ENCODE data around the gene NCK2. TPM values are rescaled to one million over a fixed set of nuclear protein-coding genes. Genes with fewer than 3 reads are reported as not detected.

Gene NCK2
- total RNA-seq, 1 donor from 2014 or later = 45.9 TPM

GRCh38 chr2:105711394-105711793, 33.3 kb upstream of the NCK2 start:
- Histone ChIP-seq H3K4me1 (no peaks in the 10 kb centered on the region), H3K9me3 (no peaks in the 10 kb centered on the region), H3K4me3 (no peak overlapping the region), H3K27ac (no peak overlapping the region), H3K36me3 (no peaks in the 10 kb centered on the region), H3K27me3 (no peaks in the 10 kb centered on the region)
- intact Hi-C loops (cut with DNase I) = no loop called here
- no peak for DNase-seq (ENCODE audit: extremely low spot score in 2 of 2)
- no peak for TF ChIP-seq POLR2A (IDR thresholded peaks at IDR 0.05)
- TF ChIP-seq CTCF (IDR thresholded peaks at IDR 0.05) = no peak
- TF ChIP-seq POLR2AphosphoS5 (IDR thresholded peaks at IDR 0.05; ENCODE audit: insufficient read depth in 1 of 2, low read depth in 1 of 2) = no peak

- H3K4me1 ChIP-seq = no peaks in the 10 kb centered on the region
- no peak overlapping the region for H3K4me3 ChIP-seq
- H3K27me3 ChIP-seq = no peaks in the 10 kb centered on the region
- intact Hi-C loops (cut with DNase I) = no loop called here
- H3K36me3 ChIP-seq = no peaks in the 10 kb centered on the region
- no peak for DNase-seq (ENCODE audit: extremely low spot score in 2 of 2)
- H3K9me3 ChIP-seq = no peaks in the 10 kb centered on the region
- TF ChIP-seq POLR2A (IDR thresholded peaks at IDR 0.05) (no peak), CTCF (IDR thresholded peaks at IDR 0.05) (no peak), POLR2AphosphoS5 (IDR thresholded peaks at IDR 0.05; ENCODE audit: insufficient read depth in 1 of 2, low read depth in 1 of 2) (no peak)
- no peak overlapping the region for H3K27ac ChIP-seq
Measured at GRCh38 chr2:105712166-105712915, 32.4 kb upstream of the NCK2 start.

GRCh38 chr2:105712981-105713596, 31.6 kb upstream of the NCK2 start:
- Histone ChIP-seq H3K4me3 (no peak overlapping the region), H3K4me1 (no peaks in the 10 kb centered on the region), H3K27me3 (no peaks in the 10 kb centered on the region), H3K9me3 (no peaks in the 10 kb centered on the region), H3K27ac (no peak overlapping the region), H3K36me3 (no peaks in the 10 kb centered on the region)
- intact Hi-C loops (cut with DNase I) = no loop called here
- DNase-seq (ENCODE audit: extremely low spot score in 2 of 2) = no peak
- TF ChIP-seq POLR2A (IDR thresholded peaks at IDR 0.05) (no peak), POLR2AphosphoS5 (IDR thresholded peaks at IDR 0.05; ENCODE audit: insufficient read depth in 1 of 2, low read depth in 1 of 2) (no peak), CTCF (IDR thresholded peaks at IDR 0.05) (no peak)

GRCh38 chr2:105714141-105714540, 30.6 kb upstream of the NCK2 start:
- no peaks in the 10 kb centered on the region for H3K36me3 ChIP-seq
- H3K27me3 ChIP-seq = no peaks in the 10 kb centered on the region
- H3K4me3 ChIP-seq = no peak overlapping the region
- DNase-seq (ENCODE audit: extremely low spot score in 2 of 2) = no peak
- TF ChIP-seq CTCF (IDR thresholded peaks at IDR 0.05) (no peak), POLR2A (IDR thresholded peaks at IDR 0.05) (no peak), POLR2AphosphoS5 (IDR thresholded peaks at IDR 0.05; ENCODE audit: insufficient read depth in 1 of 2, low read depth in 1 of 2) (no peak)
- H3K4me1 ChIP-seq = no peaks in the 10 kb centered on the region
- no peaks in the 10 kb centered on the region for H3K9me3 ChIP-seq
- H3K27ac ChIP-seq = no peak overlapping the region
- intact Hi-C loops (cut with DNase I) = no loop called here

Measured in vagina (tissue), 2 donors.